ENCODE results near the gene ENOX1.

Gene ENOX1

GRCh38 chr13:43307921-43308433 lies 478.8 kb downstream of the ENOX1 start:
- no peak for DNase-seq (ENCODE audit: low read depth)

GRCh38 chr13:43307221-43307920 lies 479.4 kb downstream of the ENOX1 start:
- DNase-seq (ENCODE audit: low read depth), result no peak

GRCh38 chr13:43306372-43306771 lies 480.4 kb downstream of the ENOX1 start:
- no peak for DNase-seq (ENCODE audit: low read depth)

GRCh38 chr13:43305416-43305815 lies 481.4 kb downstream of the ENOX1 start:
- no peak for DNase-seq (ENCODE audit: low read depth)

GRCh38 chr13:43304945-43305344 lies 481.8 kb downstream of the ENOX1 start:
- no peak for DNase-seq (ENCODE audit: low read depth)

GRCh38 chr13:43304449-43304848 lies 482.3 kb downstream of the ENOX1 start:
- no peak for DNase-seq (ENCODE audit: low read depth)

GRCh38 chr13:43303033-43303729 lies 483.6 kb downstream of the ENOX1 start:
- no peak for DNase-seq (ENCODE audit: low read depth)

GRCh38 chr13:43301346-43301969 lies 485.3 kb downstream of the ENOX1 start:
- DNase-seq (ENCODE audit: low read depth), result no peak

- DNase-seq (ENCODE audit: low read depth), result no peak
These were observed 485.9 kb downstream of the ENOX1 start for GRCh38 chr13:43300865-43301264.

GRCh38 chr13:43299374-43299773 lies 487.4 kb downstream of the ENOX1 start:
- no peak for DNase-seq (ENCODE audit: low read depth)

GRCh38 chr13:43298816-43299215 lies 488.0 kb downstream of the ENOX1 start:
- no peak for DNase-seq (ENCODE audit: low read depth)

- no peak for DNase-seq (ENCODE audit: low read depth)
These were observed 488.6 kb downstream of the ENOX1 start for GRCh38 chr13:43297967-43298678.

GRCh38 chr13:43295825-43296564 lies 490.8 kb downstream of the ENOX1 start:
- no peak for DNase-seq (ENCODE audit: low read depth)

- no peak for DNase-seq (ENCODE audit: low read depth)
These were observed 491.5 kb downstream of the ENOX1 start for GRCh38 chr13:43295321-43295720.

- no peak for DNase-seq (ENCODE audit: low read depth)
These were observed 492.4 kb downstream of the ENOX1 start for GRCh38 chr13:43294412-43294811.

GRCh38 chr13:43293986-43294385 lies 492.8 kb downstream of the ENOX1 start:
- DNase-seq (ENCODE audit: low read depth), result no peak

- DNase-seq (ENCODE audit: low read depth), result no peak
These were observed 493.2 kb downstream of the ENOX1 start for GRCh38 chr13:43293561-43293960.

GRCh38 chr13:43293008-43293407 lies 493.8 kb downstream of the ENOX1 start:
- no peak for DNase-seq (ENCODE audit: low read depth)

- DNase-seq (ENCODE audit: low read depth), result no peak
These were observed 495.3 kb downstream of the ENOX1 start for GRCh38 chr13:43291287-43292060.

GRCh38 chr13:43289470-43290255 lies 497.1 kb downstream of the ENOX1 start:
- no peak for DNase-seq (ENCODE audit: low read depth)

Data from activated T-cell treated with anti-CD3 and anti-CD28 coated beads for 1 hour (primary cell).